Endothelial cell of umbilical vein (primary cell): Measurements from ENCODE around the gene KIF1B. TPM values are rescaled to one million over a fixed set of nuclear protein-coding genes. Genes with fewer than 3 reads are reported as not detected.

Experiments
- BruUV-seq: library from RNA; stranded (reverse); fragments of 400-500 nt; replicated peaks from 2 replicates; lab custom pipeline; 2021; lab: Mats Ljungman, UMichigan
- CTCF ChIA-PET: fragments of 300-600, 350-600 bp; sonication (Branson Sonifier 250); formaldehyde crosslinking; loops from one replicate; lab custom pipeline; 2021; ENCODE audit warnings: antibody characterized with exemption, inconsistent platforms; lab: Charles Lee
- POLR2A ChIA-PET: fragments of 300-600, 350-600 bp; sonication (Branson Sonifier 250); formaldehyde crosslinking; loops from one replicate; lab custom pipeline; 2021; ENCODE audit warnings: antibody characterized with exemption, inconsistent platforms; lab: Charles Lee
- DNase-seq: peaks from one replicate; pipeline ENCODE4 v3.0.0-alpha.2; 2011; ENCODE audit warnings: low read depth, low spot score
- FAIRE-seq: peaks from 2 replicates; lab custom pipeline; 2011; peaks lifted over from hg19 to GRCh38; lab: Jason Lieb, UNC
- H2AFZ ChIP-seq: 2 replicates; pipeline ENCODE4 v1.6.0; 2012; ENCODE audit warnings: low read depth, low read length, control low read depth, inconsistent platforms
- H3K27ac ChIP-seq: 2 replicates; pipeline ENCODE4 v1.5.1; 2011; ENCODE audit warnings: low read depth, mild to moderate bottlenecking, control low read depth, low read length, moderate library complexity; ENCODE audit not compliant: insufficient read depth
- H3K27me3 ChIP-seq, 2 experiments: 2 replicates each; pipeline versions ENCODE4 v1.6.0 to v1.6.1; 2011; ENCODE audit warnings: low read length in 2 of 2, mixed read lengths in 1 of 2; ENCODE audit not compliant: control insufficient read depth in 2 of 2, insufficient read depth in 2 of 2
- H3K36me3 ChIP-seq, 2 experiments: 2 replicates in 1 of 2; 3 replicates in 1 of 2; pipeline ENCODE4 v1.5.1; 2011; ENCODE audit warnings: low read length in 2 of 2, mild to moderate bottlenecking in 1 of 2, moderate library complexity in 1 of 2; ENCODE audit not compliant: control insufficient read depth in 2 of 2, insufficient read depth in 2 of 2; ENCODE audit errors: extremely low read depth in 1 of 2
- H3K4me1 ChIP-seq: 3 replicates; pipeline ENCODE4 v1.5.1; 2011; ENCODE audit warnings: mild to moderate bottlenecking, low read length; ENCODE audit not compliant: control insufficient read depth, insufficient read depth; ENCODE audit errors: extremely low read depth
- H3K4me2 ChIP-seq: 2 replicates; pipeline ENCODE4 v1.6.1; 2011; ENCODE audit warnings: low read length, control low read depth, mixed read lengths; ENCODE audit not compliant: insufficient read depth
- H3K4me3 ChIP-seq, 3 experiments: fragments of 200-600 bp in 1 of 3; sonication (generic), shearing (Covaris generic) in 1 of 3; replicated peaks in 1 of 3; 2 replicates each; pipeline ENCODE4 v1.5.1; 2011 to 2016; ENCODE audit warnings: control low read depth in 3 of 3, low read length in 3 of 3, mild to moderate bottlenecking in 2 of 3, inconsistent platforms in 1 of 3, low read depth in 1 of 3, moderate library complexity in 1 of 3; ENCODE audit not compliant: insufficient read depth in 1 of 3
- H3K79me2 ChIP-seq: 2 replicates; pipeline ENCODE4 v1.6.0; 2012; ENCODE audit warnings: low read length, inconsistent platforms; ENCODE audit not compliant: control insufficient read depth, insufficient read depth
- H3K9ac ChIP-seq: replicated peaks from 2 replicates; pipeline ENCODE3; 2011; ENCODE audit warnings: low read length, control low read depth; ENCODE audit not compliant: insufficient read depth; ENCODE audit errors: extremely low read depth
- H3K9me1 ChIP-seq: replicated peaks from 3 replicates; pipeline ENCODE4 v1.6.0; 2011; ENCODE audit warnings: mild to moderate bottlenecking, low read length; ENCODE audit not compliant: control insufficient read depth, insufficient read depth; ENCODE audit errors: extremely low read depth
- H3K9me3 ChIP-seq: replicated peaks from 2 replicates; pipeline ENCODE4 v1.5.1; 2012; ENCODE audit warnings: low read length, inconsistent platforms; ENCODE audit not compliant: control insufficient read depth, insufficient read depth
- H4K20me1 ChIP-seq: replicated peaks from 2 replicates; pipeline ENCODE3; 2011; ENCODE audit warnings: mild to moderate bottlenecking, low read length; ENCODE audit not compliant: control insufficient read depth, insufficient read depth; ENCODE audit errors: extremely low read depth
- EZH2 ChIP-seq: IDR thresholded peaks from 2 replicates; pipeline ENCODE4 v1.6.1; 2012; ENCODE audit warnings: borderline replicate concordance, low read depth, mild to moderate bottlenecking, moderate library complexity, low read length, inconsistent platforms; ENCODE audit not compliant: severe bottlenecking
- FOS ChIP-seq: IDR thresholded peaks from 2 replicates; pipeline ENCODE4 v1.6.1; 2011; ENCODE audit warnings: mild to moderate bottlenecking, low read length, moderate library complexity, borderline replicate concordance; ENCODE audit not compliant: insufficient read depth
- GATA2 ChIP-seq: IDR thresholded peaks from 2 replicates; pipeline ENCODE4 v1.7.0; 2011; ENCODE audit warnings: low read depth, mild to moderate bottlenecking, moderate library complexity, mixed read lengths, low read length; ENCODE audit not compliant: insufficient read length, insufficient read depth
- JUN ChIP-seq: IDR thresholded peaks from 2 replicates; pipeline ENCODE4 v1.6.1; 2011; ENCODE audit warnings: borderline replicate concordance, low read depth; ENCODE audit not compliant: insufficient read length, insufficient read depth
- MYC ChIP-seq: IDR thresholded peaks from one replicate; pipeline ENCODE4 v1.6.1; 2011; ENCODE audit warnings: mild to moderate bottlenecking, low read depth, low read length
- POLR2A ChIP-seq: IDR thresholded peaks from 2 replicates; pipeline ENCODE4 v1.6.1; 2012; ENCODE audit warnings: low read depth, mild to moderate bottlenecking, control low read depth, low read length
- POLR2AphosphoS5 ChIP-seq: IDR thresholded peaks from 2 replicates; pipeline ENCODE4 v1.6.1; 2012; ENCODE audit warnings: low read depth, mild to moderate bottlenecking, control low read depth, low read length, moderate library complexity; ENCODE audit not compliant: insufficient read depth
- dilution Hi-C: fragments of 300-500 bp; cut with MboI; formaldehyde crosslinking; loops from one replicate; pipeline ENCODE4 v1.15.0; 2019; ENCODE audit warnings: low sequenced_read_pairs; ENCODE audit not compliant: extremely low pct_ligation_motif_present
- intact Hi-C: fragments of 100-400 bp; cut with micrococcal nuclease; formaldehyde crosslinking; loops from one replicate; pipeline ENCODE4 v1.10.0; 2022
- polyA plus RNA-seq, 4 experiments: library from polyadenylated mRNA; depleted of rRNA in 3 of 4; stranded (reverse) in 3 of 4; unstranded in 1 of 4; fragments of >200 nt; gene quantifications; 2 replicates each; pipeline versions ENCODE4 v1.2.1 to v1.2.3, GENCODE V29; 2011 to 2012; ENCODE audit warnings: missing spikeins in 1 of 4
- total RNA-seq: library from RNA; stranded (reverse); gene quantifications from 2 replicates; pipeline ENCODE4 v1.2.3, GENCODE V29; 2021
- TF ChIP-seq, protein P1 (sequence below): IDR thresholded peaks from 2 replicates; pipeline ENCODE4 v1.6.1; 2011; ENCODE audit not compliant: insufficient read depth, insufficient read length
- TF ChIP-seq, protein P2 (sequence below), 2 donors: IDR thresholded peaks; 1 replicate in 1 of 2; 2 replicates in 1 of 2; pipeline ENCODE4 v1.5.1; 2011; ENCODE audit warnings: low read length in 2 of 2, mild to moderate bottlenecking in 2 of 2, moderate library complexity in 2 of 2, control low read depth in 1 of 2, inconsistent platforms in 1 of 2, low read depth in 1 of 2; ENCODE audit not compliant: insufficient read depth in 1 of 2; ENCODE audit errors: extremely low read depth in 1 of 2

KIF1B gene
- total and polyA plus RNA-seq, 2 donors (not counting 3 experiments of a cell fraction or from before 2014, with no cell fraction given): 14.8 to 58.6 TPM

DNA sequence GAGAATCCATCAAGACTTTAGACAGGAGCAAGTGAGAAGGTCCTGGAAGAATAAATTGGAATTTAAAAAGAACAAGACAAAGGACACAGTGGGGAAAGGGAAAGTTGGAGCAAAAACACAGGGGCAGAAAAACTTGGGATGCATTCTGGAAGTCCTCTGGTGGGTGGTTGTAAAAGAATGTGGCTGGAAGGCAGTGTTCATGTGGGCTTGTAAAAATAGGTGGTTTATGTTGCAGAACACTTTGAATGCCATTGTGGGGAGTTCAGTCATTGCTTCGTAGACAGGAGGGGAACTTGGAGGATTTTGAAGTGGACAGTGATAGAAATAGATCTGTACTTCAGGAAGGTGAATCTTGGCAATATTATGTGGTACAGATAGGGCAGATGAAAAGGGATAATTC, 15.2 kb downstream of the KIF1B start:
- intact Hi-C loops: no loop called here
- Histone ChIP-seq H3K27ac (no peak overlapping the region), H3K9ac (no peak overlapping the region), H3K27me3 (no peaks in the 10 kb centered on the region), H3K9me3 (no peaks in the 10 kb centered on the region), H2AFZ (no peak overlapping the region), H3K4me2 (no peak overlapping the region), H3K4me3 (no peak overlapping the region), H3K79me2 (peaks cover 89% of the 10 kb centered on the region), H3K4me1 (no peaks in the 10 kb centered on the region), H4K20me1 (peaks cover 6% of the 10 kb centered on the region), H3K36me3 (no peaks in the 10 kb centered on the region), H3K9me1 (no peaks in the 10 kb centered on the region)
- DNase-seq (no peak), FAIRE-seq (no peak)
- CTCF ChIA-PET: interaction anchor here (0.9 to 1.9 kb wide), 3 partner anchors 9 to 16 kb away, joined by 3 to 7 read pairs (median 6); partner anchors contain the start of gene KIF1B
- TF ChIP-seq, protein P1, sequence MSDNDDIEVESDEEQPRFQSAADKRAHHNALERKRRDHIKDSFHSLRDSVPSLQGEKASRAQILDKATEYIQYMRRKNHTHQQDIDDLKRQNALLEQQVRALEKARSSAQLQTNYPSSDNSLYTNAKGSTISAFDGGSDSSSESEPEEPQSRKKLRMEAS: no peak
- no peak for TF ChIP-seq POLR2AphosphoS5
- no peak for TF ChIP-seq MYC
- TF ChIP-seq, protein P2, sequence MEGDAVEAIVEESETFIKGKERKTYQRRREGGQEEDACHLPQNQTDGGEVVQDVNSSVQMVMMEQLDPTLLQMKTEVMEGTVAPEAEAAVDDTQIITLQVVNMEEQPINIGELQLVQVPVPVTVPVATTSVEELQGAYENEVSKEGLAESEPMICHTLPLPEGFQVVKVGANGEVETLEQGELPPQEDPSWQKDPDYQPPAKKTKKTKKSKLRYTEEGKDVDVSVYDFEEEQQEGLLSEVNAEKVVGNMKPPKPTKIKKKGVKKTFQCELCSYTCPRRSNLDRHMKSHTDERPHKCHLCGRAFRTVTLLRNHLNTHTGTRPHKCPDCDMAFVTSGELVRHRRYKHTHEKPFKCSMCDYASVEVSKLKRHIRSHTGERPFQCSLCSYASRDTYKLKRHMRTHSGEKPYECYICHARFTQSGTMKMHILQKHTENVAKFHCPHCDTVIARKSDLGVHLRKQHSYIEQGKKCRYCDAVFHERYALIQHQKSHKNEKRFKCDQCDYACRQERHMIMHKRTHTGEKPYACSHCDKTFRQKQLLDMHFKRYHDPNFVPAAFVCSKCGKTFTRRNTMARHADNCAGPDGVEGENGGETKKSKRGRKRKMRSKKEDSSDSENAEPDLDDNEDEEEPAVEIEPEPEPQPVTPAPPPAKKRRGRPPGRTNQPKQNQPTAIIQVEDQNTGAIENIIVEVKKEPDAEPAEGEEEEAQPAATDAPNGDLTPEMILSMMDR (IDR thresholded peaks at IDR 0.05; ENCODE audit: extremely low read depth in 1 of 2, insufficient read depth in 1 of 2, low read depth in 1 of 2, low read length in 2 of 2): no peak
- TF ChIP-seq POLR2A: no peak
- TF ChIP-seq JUN: no peak
- no peak for TF ChIP-seq GATA2
- TF ChIP-seq EZH2: no peak
- no peak for TF ChIP-seq FOS
- BruUV-seq: no TSS peak
- dilution Hi-C loops: no loop called here
- POLR2A ChIA-PET: interaction anchor here (0.6 kb wide), 1 partner anchor 14 kb away, joined by 4 read pairs; no protein-coding TSS in a partner anchor
